ENCODE measurements around the gene CEP76.
"Not testable (repeated sequence)": the region's sequence is repeated elsewhere in the genome, so short reads cannot be mapped to it uniquely, and the experiment has no call there.

The CEP76 gene

GRCh38 chr18:12703096-12703567 lies 609 bp upstream of the CEP76 start:
- DNase-seq (ENCODE audit: low read depth in 2 of 2): no peak

DNA sequence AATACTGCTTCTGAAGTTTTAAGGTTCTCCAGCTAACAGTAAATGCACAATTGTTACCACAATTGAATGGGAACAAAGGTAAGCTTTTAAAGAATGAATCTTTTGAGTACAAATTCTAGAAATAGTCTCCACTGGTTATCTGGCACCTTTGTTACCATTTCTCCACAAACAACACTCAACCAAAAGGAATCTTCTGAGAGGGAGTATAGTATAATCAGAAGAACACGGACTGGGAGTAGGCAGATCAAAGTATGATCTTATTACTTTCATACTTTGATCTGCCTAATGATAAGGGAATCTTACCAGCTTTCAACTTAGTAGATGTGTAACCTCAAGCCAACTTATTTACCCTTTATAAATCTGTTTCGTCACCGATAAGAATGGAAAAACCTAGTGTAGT lies 1.4 kb downstream of the CEP76 start:
- no peak for DNase-seq (ENCODE audit: low read depth in 2 of 2)

GRCh38 chr18:12699747-12700146 lies 2.8 kb downstream of the CEP76 start:
- DNase-seq (ENCODE audit: low read depth in 2 of 2): no peak

- DNase-seq (ENCODE audit: low read depth in 2 of 2): no peak
Measured at GRCh38 chr18:12694032-12694431, 8.5 kb downstream of the CEP76 start.

DNA sequence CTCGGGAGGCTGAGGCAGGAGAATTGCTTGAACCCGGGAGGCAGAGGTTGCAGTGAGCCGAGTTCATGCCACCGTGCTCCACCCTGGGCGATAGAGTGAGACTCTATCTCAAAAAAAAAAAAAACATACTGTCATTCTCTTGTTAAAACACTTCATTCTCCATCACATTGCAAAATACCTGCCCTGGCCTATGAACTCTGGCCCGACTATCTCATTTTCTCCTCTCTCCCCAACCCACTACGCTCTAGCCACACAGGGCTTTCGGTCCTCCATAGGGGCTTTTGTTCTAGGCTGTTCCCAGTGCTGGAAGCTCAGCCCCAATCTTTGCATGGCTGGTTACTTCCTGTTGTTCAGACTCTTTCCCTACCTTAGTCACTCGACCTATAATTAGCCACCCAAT lies 10.3 kb downstream of the CEP76 start:
- no peak for DNase-seq (ENCODE audit: low read depth in 2 of 2)

GRCh38 chr18:12689256-12689850 lies 13.2 kb downstream of the CEP76 start:
- no peak for DNase-seq (ENCODE audit: low read depth in 2 of 2)

DNA sequence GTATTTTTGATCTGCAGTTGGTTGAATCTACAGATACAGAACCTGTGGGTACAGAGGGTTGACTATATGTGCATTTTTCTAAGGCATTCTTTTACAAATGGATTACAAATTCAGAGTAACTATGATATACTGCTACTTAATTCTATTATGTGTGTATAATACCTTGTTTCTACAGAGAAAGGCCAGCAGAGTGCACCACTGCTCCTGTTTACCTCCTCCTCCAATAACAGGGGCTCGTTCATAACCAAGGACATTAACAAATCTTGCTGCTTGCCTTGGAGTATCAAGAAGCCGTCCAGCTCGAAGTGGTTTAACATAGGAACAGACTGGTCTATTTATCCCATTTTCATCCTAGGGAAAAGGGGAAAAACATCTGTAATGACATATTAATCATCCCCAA lies 16.4 kb downstream of the CEP76 start:
- DNase-seq (ENCODE audit: low read depth in 2 of 2): no peak

GRCh38 chr18:12679183-12679786 lies 23.2 kb downstream of the CEP76 start:
- no peak for DNase-seq (ENCODE audit: low read depth in 2 of 2)

DNA sequence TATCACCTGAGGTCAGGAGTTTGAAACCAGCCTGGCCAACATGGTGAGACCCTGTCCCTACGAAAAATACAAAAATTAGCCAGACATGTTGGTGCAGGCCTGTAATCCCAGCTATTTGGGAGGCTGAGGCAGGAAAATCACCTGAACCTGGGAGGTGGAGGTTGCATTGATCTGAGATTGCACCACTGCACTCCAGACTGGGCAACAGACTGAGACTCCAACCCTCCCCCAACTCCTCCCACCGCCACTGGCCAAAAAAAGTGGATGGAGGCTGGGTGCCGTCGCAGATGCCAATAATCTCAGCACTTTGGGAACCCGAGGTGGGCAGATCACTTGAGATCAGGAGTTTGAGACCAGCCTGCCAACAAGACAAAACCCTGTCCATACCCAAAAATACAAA lies 34.5 kb downstream of the CEP76 start:
- no peak for DNase-seq (ENCODE audit: low read depth in 2 of 2)

DNA sequence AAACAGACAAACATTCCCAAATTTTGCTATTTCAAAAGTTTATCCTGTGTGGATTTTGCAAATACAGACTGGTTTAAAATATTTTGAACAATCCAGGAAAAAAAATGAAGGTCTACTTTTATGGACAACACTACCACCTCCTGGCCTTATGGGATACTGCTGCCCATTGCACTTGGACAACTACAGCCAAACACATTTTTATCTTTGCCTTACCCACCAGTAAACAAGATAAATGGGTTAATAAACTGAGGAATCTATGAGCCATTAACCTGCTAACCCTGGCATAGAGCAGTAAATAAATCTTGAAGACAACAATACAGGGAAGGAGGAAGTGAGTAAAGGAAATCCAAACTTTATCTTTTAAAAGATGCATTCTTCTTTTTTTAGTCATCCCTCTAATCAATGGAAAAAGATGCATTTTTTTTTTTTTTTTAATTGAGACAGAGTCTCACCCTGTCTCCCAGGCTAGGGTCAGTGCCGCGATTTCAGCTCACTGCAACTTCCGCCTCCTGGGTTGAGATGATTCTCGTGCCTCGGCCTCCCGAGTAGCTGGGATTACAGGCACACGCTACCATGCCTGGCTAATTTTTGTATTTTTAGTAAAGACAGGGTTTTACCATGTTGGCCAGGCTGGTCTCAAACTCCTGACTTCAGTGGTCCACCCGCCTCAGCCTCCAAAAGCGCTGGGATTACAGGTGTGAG lies 42.5 kb downstream of the CEP76 start:
- DNase-seq (ENCODE audit: low read depth in 2 of 2): peak in 1 of 2 donors; percentile 10

GRCh38 chr18:12658426-12659138 lies 43.9 kb downstream of the CEP76 start:
- DNase-seq (ENCODE audit: low read depth in 2 of 2): no peak

- DNase-seq (ENCODE audit: low read depth in 2 of 2): no peak
Measured at GRCh38 chr18:12657684-12658425, 44.7 kb downstream of the CEP76 start, which contains the start of gene SPIRE1. Gene SPIRE1 (minus strand): TSS chr18:12658107. CDS start chr18:12657866, 241 bp downstream.

- no peak for DNase-seq (ENCODE audit: low read depth in 2 of 2)
Measured at GRCh38 chr18:12656938-12657683, 45.4 kb downstream of the CEP76 start.

DNA sequence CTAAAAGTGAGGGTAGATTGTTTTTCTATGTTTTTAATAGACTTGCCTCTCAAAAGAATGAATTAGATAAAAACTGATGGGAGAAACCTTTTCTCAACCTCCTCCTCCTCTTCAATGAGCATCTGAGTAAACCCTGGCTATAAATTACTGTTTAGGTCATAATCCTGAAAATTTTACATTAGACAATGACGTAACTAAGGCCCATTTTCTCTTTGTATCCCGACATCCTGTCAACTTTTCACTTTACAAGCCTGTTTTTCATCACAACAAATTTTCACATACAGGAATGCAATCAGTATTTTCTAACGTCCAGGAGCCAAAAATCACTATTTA lies 46.0 kb downstream of the CEP76 start:
- no peak for DNase-seq (ENCODE audit: low read depth in 2 of 2)

- DNase-seq (ENCODE audit: low read depth in 2 of 2): no peak
Measured at GRCh38 chr18:12654971-12655370, 47.6 kb downstream of the CEP76 start.

- DNase-seq (ENCODE audit: low read depth in 2 of 2): no peak
Measured at GRCh38 chr18:12652861-12653401, 49.6 kb downstream of the CEP76 start.

DNA sequence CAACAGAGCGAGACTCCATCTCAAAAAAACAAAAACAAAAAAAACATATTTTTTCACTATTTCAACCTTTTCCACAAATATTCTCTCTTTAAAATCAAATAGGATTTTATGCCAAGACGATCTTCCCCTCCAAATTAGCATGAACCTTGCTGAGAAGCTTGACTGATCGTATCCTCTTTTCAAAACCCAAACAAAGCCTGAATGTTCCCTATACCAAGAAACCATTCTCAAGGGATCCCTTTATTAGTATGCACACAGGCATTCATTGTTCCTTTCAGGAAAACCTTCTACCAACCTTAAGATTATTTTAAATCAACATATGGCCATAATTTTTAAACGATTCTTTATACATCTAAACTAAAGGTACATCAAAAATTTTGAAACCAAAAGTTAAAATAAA lies 50.9 kb downstream of the CEP76 start:
- DNase-seq (ENCODE audit: low read depth in 2 of 2): no peak

GRCh38 chr18:12647773-12648172 lies 54.8 kb downstream of the CEP76 start:
- no peak for DNase-seq (ENCODE audit: low read depth in 2 of 2)

- no peak for DNase-seq (ENCODE audit: low read depth in 2 of 2)
Measured at GRCh38 chr18:12645751-12646203, 56.7 kb downstream of the CEP76 start.

DNA sequence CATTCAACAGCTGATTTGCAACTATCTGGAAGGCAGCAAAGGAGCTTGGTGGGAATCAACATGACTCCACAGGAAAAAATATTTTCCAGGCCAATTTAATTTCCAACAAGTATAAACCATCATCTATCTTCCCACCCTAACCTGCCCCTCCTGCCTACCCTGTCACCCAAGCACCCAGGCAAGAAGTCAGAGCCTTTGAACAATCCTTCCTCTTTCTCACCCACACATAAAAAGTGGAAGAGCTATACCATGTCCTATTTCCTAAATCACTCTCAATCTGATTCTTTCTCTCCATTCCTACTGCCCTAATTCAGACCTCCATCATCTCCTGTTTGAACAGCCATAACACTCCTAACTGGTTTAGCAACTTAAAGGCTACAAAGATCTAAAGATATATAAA lies 57.3 kb downstream of the CEP76 start:
- no peak for DNase-seq (ENCODE audit: low read depth in 2 of 2)

DNA sequence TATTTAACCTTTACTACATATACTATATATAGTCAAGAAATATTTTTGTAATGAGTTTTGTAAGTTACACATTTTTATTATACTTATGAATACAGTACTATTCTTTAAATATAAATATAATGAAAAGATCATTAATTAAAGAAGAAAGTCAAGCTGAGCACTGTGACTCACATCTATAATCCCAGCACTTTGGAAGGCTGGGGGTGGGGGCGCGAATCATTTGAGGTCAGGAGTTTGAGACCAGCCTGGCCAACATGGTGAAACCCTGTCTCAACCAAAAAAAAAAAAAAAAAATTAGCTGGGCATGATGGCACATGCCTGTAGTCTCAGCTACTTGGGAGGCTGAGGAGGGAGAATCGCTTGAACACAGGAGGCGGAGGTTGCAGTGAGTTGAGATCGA lies 58.8 kb downstream of the CEP76 start:
- DNase-seq (ENCODE audit: low read depth in 2 of 2): not testable (repeated sequence)
